A549 treated with dexamethasone at 1 μM for 4 hours (cell line): ENCODE data around the gene SMPD2. TPM values are rescaled to one million over a fixed set of nuclear protein-coding genes. Genes with fewer than 3 reads are reported as not detected.

ENCODE experiments used
- total RNA-seq: library from RNA; stranded (reverse); fragments of 200-300 nt; extraction: Qiagen RNA extraction; gene quantifications from 5 replicates; pipeline ENCODE4 v1.2.3, GENCODE V29; 2022

SMPD2 gene
- 11.5 to 15.4 TPM (median 14.7 TPM) in 5 replicates for total RNA-seq

GRCh38 chr6:109440331-109441068, at the start of gene SMPD2, which contains the start of gene PPIL6:
Gene SMPD2 (plus strand): TSS chr6:109440724. CDS start chr6:109441122, 398 bp downstream.
Gene PPIL6 (minus strand): TSS chr6:109440628. CDS start chr6:109440590, 38 bp downstream.

GRCh38 chr6:109455437-109456110, 15.1 kb downstream of the SMPD2 start, which contains the start of gene MICAL1:
Gene MICAL1 (minus strand): TSS chr6:109455772. CDS start chr6:109454196, 1,576 bp downstream.

GRCh38 chr6:109482905-109483734, 42.6 kb downstream of the SMPD2 start, which contains the start of gene ZBTB24:
Gene ZBTB24 (minus strand): TSS chr6:109483219. CDS start chr6:109482026, 1,193 bp downstream.

Other genes with a start within 250 kb of the SMPD2 start
- gene CD164, start 58.3 kb upstream of the SMPD2 start, total RNA-seq = 90.8 to 118 TPM (median 107 TPM) in 5 replicates
- 3.4 to 4.8 TPM (median 4.6 TPM) in 5 replicates for gene PPIL6, start 96 bp upstream of the SMPD2 start, total RNA-seq
- 11.0 to 20.1 TPM (median 16.2 TPM) in 5 replicates for gene MICAL1, start 15.0 kb downstream of the SMPD2 start, total RNA-seq
- gene ZBTB24, start 42.5 kb downstream of the SMPD2 start, total RNA-seq = 4.8 to 6.0 TPM (median 5.3 TPM) in 5 replicates